ENCODE data around the gene CYP11A1.

Gene CYP11A1

GRCh38 chr15:74343797-74344127 is 23.7 kb downstream of the CYP11A1 start:
- no peak for FAIRE-seq

DNA sequence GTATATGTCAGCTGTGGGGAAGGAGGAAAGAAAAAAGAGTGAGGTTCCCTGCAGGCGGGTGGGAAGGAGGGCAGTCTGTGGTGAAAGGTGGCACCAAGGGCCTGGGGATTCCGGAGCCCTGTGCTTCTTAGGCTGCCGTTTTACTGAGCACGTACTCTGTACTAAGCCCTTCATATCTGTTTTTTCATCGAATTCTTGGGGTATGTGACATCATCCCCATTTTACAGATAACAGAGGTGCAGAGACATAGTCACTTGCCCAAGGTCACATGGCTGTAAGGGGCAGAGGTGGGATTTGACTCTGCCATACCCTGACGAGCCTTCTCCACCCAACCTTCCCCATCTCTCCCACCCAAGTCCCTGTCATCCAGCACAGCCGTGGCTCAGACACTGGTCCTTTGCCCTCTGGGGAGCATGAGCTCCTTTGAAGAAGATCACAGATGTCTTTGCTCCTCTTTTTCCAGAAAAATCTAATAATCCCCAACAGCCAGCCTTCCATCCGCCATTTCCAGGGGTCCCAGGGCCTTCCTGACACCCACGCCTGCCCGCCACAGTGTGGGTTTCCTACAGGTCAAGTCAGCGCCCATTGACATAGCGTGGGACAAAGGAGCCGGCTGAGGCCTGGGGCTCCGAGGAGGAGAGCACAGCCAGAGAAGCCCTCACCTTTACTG is 24.2 kb downstream of the CYP11A1 start:
- FAIRE-seq, result no peak

- no peak for FAIRE-seq
Measured at GRCh38 chr15:74340150-74340549, 27.3 kb downstream of the CYP11A1 start.

GRCh38 chr15:74339371-74339770 is 28.1 kb downstream of the CYP11A1 start:
- FAIRE-seq, result no peak

GRCh38 chr15:74338676-74339075 is 28.8 kb downstream of the CYP11A1 start:
- FAIRE-seq, result no peak

DNA sequence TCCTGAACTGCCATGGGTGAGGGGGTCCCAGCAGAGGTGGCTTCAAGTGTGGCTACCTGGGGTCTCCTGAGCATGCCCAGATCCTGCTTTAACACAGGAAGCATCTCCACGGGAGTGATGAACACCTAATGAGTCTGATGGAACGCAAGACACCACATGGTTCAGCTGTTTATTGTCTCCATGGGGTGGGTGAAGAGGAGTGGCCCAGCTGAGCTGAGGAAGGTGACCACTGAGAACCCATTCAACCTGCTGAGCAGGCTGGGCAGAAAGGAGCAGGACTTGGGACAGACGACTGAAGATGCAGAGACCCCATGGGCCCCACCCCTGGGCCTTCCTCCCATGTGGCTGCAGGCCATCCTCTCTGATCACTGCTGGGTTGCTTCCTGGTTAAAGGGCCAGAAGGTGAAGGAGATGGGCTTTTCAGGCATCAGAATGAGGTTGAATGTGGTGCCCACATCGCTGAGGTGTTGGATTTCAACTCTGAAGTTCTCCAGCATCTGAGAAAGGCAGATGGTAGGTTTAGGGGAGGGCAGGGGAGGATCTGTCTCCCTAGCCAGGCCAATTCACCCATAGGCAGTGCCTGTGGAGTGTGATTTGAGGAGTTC is 29.7 kb downstream of the CYP11A1 start:
- FAIRE-seq, result no peak

DNA sequence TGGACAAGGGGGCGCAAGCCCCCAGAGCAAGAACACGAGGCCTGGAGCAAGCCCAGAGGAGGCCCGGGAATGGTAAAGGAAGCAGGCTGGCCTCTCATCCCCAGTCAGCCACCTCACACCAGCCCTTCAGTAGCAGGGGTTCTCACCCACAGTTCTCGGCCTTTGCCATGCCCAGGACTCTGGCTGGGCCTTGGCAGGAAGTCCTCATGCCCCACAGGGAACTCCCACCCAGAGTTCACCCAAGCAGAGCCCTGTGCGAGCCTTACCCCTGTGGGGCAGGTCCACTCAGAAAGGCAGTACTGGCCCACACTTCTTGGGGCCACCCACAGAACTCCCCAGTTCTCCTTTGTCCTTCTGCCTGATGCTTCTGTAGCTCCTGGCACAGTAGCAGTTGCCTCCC is 30.3 kb downstream of the CYP11A1 start:
- FAIRE-seq, result no peak

DNA sequence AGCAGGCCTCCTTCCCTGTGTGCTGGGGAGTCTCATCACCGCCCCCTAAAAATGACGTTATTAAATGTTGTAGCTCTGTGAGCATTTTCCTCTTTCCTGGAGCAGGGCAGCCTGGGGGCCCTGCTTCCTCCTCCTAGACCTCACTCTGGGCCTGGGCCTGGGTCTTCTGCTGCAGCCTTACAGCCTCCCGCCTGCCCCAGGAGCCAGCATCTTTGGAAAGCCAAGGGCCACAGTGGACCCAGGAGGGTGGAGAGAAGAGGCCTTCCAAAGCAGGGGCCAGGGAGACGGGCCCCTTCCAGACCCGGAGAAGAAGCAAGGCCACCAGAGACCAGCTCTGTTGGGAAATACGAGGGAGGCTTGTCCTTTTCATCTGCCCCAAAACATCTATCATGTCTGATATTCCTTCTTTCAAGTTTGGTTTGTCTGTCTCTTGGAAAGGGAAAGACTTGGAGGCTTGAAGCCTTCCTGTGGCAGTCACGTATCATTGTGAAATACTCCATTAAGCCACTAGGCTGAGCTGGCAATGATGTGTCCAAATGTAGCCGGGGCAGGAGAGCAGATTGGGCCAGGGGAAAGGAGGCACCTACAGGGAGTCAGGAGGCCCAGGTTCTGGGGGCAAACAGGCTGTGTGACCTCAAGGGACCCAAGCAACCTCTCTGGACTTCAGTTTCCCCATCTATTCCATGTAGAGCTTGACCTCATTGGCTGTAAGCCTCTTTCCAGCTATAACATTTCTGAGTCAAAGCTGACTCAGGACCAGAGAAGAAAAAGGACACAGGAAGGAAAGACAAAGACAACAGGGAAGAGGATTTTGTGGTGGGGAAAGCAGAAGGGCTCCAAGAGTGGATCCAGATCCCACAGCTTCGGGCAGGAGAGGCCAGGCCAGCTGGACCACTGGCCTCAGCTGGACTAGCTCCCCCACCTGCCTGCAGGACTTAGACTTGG is 31.1 kb downstream of the CYP11A1 start:
- no peak for FAIRE-seq

DNA sequence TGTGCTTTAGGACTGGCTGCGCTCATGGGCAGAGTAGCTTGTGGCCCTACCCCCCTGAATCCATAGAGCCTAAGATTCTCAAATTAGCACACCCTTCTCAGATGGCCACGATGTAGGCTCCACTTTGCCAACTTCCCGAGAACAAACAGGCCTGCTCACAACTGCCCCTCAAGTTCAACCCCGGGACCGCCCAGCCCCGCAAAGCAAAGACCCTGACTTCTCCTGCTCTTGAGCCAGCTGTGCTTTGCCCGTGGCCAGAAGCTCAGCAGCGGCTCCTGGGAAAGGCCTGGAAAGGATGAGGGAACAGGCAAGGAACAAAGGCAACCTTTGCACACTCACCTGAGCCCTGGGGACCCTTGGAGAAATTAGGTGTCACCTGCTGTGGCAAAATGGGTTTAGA is 32.0 kb downstream of the CYP11A1 start:
- no peak for FAIRE-seq

- no peak for FAIRE-seq
Measured at GRCh38 chr15:74334127-74334526, 33.3 kb downstream of the CYP11A1 start.

DNA sequence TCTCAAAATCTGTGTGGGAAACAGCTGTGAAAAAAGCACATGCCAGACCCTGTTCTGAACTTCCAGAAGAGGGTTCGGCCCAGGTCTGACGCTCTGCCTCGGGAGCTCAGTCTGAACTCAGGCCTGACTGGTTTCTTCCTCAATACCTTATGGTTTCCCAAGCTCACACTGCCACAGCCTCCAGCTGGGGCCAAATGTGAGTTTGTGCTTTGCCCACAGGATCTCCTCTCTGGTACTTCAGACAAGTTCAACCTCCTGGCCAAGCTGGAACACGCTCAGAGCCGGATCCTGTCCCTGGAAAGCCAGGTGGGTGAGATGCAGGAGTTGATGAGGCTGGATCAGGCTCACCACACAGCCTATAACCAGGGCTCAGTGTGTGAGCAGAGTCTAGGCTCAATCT is 33.8 kb downstream of the CYP11A1 start:
- FAIRE-seq, result no peak

GRCh38 chr15:74333093-74333492 is 34.4 kb downstream of the CYP11A1 start:
- no peak for FAIRE-seq

- no peak for FAIRE-seq
Measured at GRCh38 chr15:74332611-74333010, 34.8 kb downstream of the CYP11A1 start.

GRCh38 chr15:74332011-74332410 is 35.4 kb downstream of the CYP11A1 start:
- no peak for FAIRE-seq

DNA sequence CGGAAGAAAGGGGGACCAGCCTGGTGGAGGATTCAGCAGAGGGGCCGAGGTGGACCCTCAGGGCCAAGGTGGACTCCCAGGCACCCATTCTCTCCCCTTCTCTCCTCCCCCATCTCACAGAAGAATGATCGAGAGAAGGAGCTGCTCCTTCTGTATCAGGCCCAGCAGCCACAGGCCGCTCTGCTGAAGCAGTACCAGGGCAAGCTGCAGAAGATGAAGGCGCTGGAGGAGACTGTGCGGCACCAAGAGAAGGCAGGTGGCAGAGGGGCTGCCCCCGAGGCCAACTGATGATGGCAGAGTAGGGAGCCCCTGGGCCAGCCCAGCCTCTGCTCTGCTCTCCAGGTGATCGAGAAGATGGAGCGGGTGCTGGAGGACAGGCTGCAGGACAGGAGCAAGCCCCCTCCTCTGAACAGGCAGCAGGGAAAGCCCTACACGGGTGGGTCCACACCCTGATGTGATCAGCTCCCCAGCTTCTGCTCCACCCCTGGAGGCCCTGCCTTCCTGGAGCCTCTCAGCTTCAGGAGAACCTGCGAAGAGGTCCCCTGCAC is 36.5 kb downstream of the CYP11A1 start:
- no peak for FAIRE-seq

GRCh38 chr15:74328331-74329056 is 39.0 kb downstream of the CYP11A1 start:
- FAIRE-seq, result no peak

DNA sequence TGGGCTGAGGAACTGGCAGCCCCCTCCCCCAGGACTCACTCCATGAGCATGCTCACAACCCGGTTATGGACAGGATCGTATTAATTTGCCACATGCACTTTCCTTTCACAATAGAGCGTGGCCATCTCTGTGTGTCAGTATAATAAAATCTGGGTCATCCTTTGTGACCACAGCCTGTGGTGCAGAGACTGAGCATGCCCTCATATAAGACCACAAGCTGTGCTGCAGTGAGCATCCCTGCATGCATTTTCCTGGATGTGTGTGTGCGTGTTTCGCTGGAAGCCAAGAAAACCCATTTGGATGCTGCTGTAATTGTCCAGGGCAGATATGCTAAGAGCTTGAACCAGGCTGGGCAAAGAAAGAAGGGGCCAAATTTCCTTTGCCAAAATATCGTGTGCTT is 39.7 kb downstream of the CYP11A1 start:
- FAIRE-seq, result no peak

DNA sequence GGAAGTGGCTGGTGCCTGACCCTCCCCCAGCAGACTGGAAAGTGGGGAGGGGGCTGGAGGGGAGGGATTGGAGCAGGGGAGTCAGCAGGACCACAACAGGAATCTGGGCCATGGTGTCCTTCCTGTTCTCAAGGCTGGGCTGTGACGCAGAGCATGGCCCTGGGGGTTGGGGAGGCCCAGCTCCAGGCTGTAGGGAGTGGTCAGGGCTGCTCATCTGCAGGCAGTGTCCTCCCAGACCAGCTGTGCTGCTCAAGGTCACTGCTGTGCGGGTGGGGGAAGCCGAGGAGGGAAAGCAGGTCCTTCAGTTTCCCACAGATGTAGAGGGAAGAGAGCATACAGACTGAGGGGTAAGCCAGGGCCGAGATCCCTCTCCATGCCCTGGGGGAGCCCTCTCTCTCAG is 40.7 kb downstream of the CYP11A1 start:
- FAIRE-seq, result no peak

GRCh38 chr15:74324714-74325113 is 42.7 kb downstream of the CYP11A1 start:
- no peak for FAIRE-seq

GRCh38 chr15:74322558-74323180 is 44.8 kb downstream of the CYP11A1 start:
- no peak for FAIRE-seq

DNA sequence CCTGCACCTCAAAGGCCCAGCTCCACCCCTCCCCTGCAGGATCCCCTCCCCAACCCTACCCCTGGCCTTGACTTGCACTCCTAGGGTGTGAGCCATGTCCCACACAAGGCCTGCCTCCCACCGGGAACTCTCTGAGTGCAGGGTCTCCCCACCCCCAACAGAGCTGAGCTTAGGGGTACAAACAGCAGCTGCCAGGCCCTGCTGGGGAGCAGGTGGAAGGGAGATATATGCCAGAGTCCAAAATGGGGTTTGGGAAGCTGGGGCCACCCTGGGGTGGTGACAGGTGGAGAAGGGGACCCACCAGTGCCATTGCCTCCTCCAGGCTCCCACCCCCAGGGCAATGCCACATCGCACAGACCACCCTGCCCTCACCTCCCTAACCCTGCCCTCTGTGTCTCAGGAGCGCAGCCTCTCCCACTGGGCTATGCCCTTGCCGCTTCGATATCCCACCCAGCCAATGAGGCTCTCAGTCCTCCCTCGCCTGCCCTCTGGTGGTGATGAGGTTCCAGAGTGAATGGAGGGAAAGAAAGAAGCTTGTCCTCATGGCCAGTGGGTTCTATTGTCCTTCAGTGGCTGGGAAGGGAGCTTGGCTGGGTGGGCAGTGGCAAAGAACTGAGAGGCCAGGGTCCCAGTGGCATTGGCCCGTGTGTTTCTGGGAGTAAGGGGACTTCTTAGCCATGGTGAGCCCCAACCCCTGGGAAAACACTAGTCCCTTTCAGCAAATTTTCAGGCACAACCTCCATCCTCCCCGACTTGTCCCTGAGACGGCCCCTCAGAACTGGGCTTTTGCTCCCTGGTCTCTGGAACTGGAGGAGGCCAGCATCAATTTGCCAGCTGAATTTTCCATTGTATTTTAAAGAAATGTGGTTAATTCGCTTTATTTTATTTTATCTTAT is 46.8 kb downstream of the CYP11A1 start:
- no peak for FAIRE-seq

All from A204.1 (cell line).